NCI-H128 (cell line): ENCODE results near the gene AGPAT3.

Source experiments
- DNase-seq: peaks from one replicate; lab custom pipeline; 2025; ENCODE audit not compliant: unreplicated experiment; lab: John Stamatoyannopoulos, UW

The AGPAT3 gene

GRCh38 chr21:43921979-43922945 is 57.2 kb downstream of the AGPAT3 start:
- DNase-seq: no peak

DNA sequence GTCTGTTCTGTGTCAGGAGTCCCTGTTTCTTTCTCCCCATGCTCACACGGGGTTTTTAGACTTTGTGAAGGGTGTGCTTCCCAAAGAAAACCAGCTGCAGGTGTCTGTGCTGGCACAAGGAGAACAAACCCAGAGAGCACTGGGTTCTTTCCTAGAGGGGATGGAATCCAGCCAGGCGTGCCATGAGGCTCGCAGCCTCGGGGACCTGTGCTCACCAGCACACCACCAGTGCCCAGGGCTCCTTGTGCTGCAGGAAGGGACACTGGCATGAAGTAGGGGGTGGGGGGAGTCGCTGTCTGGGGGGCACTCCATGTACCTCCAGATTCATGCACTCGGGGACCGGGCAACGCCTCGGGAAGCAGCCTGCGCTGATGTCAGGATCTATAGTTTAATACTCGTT is 57.9 kb downstream of the AGPAT3 start:
- DNase-seq: no peak

- no peak for DNase-seq
These were observed 58.4 kb downstream of the AGPAT3 start for GRCh38 chr21:43923391-43923790.

GRCh38 chr21:43924421-43925095 is 59.5 kb downstream of the AGPAT3 start:
- no peak for DNase-seq

DNA sequence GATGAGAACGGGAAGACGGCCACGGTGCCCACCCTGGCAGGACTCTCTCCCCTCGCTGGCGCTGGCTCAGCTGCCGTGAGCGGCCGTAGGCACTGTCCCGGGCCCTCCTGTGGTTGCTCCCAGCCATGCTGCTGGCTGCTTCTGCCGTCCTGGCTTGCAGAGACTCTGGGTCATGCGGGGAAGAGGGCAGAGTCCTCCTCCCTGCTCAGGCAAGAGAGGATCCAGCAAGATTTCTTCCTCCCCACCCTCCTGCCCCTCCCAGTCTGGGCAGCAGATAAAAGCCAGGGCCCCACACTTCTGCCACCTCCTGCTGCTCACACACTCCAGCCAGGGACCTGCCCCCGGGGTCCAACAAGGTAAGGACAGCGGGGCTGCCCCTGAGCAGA is 60.1 kb downstream of the AGPAT3 start:
- no peak for DNase-seq

DNA sequence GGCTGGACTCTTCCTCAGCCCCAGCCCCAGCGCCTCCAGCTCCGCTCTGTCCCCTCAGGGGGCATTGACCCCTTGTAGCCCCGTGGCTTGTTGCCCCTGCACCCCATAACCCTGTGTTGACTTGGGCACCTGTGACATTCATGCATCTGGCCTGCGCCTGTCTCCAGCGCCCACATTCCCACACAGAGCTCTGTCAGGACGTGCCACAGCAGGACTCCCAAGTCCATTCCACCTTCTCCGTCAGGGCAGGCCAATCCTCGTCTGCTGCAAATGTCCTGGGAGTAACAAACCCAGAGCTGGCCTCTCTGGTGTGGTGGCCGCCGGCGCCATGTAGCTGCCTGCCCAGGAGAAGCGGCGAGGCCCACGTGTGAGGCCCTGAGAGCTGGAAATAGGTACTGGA is 60.6 kb downstream of the AGPAT3 start:
- no peak for DNase-seq

DNA sequence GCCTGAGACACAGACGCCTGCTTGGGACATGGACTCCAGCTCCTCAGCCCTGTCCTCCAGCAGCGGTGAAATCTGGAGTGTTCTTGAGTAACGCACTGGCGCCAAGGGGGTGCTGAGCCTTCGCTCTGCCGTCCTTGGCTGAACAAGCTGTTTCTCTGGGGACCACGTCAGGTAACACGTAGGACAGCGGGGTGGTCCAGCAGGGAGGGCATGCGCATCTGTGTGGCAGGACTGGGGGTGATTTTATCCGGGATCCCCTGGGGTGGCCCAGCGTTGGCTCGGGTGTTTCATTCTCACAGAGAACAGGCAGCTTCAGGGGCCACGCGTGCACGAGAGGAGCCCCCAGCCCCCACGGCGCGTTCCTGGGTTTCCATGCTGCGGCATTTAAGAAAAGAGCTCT is 61.2 kb downstream of the AGPAT3 start:
- no peak for DNase-seq

DNA sequence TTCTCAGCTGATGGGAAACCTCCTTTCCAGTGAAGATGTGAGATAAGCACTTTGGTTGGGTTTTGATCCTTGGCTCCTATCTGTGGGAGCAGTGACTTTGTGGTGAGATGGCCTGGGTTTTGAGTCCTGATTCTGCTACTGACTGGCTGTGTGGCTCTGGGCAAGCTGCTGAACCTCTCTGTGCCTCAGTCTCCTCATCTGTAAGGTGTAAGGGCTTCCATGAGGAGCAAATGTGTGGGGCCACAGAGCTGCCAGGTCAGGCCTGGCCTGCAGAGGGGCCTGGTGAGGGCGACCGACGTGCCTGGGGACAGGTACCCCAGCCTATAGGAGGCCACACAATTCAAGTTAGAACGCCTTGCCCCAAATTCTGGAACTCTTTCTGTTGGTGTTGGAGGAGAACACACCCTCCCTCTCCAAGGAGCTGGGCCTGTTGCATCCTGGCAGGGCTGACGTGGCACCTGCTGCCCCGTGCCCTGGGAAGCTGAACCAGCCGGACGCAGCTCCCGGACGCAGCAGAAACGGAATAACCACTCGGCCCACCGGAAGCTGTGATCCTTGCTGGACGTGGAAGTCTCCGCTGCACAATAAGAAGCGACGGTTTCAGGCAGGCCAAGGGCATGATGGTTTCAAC is 62.7 kb downstream of the AGPAT3 start:
- no peak for DNase-seq

DNA sequence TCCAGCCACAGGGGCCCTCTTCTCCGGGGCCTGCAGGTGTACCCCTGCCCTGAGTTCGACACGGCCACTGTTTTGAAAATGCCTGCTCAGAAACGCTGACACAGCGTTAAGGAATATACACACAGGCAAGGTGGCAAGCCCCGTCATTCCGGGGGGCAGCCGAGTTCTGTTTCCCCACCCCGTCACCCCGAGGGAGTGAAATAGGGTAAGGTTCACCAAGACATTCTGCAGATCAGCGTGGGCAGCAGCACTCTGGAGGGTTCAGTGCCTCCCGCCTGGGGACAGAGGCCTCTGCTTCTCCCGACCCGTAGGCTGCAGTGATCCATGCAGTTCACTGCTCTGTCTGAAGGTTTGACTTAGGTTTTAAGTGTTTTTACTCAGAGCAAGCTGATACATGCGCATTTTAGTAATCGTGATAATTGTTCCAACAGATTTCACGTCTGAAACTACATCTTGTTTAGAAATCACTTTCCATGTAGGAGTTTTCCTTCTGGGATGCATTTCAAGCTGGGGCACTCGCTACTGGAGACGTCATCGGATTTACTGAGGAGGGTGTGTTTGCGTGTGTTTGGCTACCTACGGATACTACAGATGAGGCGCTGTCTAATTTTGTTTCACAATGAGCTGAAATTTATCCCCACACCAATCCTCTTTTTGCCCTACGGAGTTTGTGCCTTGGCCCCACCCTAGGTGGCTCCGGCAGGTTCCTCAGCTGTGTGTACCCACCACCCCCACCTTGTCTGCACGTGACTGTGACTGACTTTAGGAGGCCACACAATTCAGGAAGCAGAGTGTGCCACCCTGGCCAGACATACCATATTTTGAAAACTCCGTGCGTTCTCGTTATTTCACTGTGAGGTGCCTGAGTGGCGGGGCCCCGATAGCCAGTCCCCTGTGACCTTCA is 63.5 kb downstream of the AGPAT3 start:
- no peak for DNase-seq

- no peak for DNase-seq
These were observed 64.4 kb downstream of the AGPAT3 start for GRCh38 chr21:43929217-43929971.

GRCh38 chr21:43930074-43930847 is 65.2 kb downstream of the AGPAT3 start:
- DNase-seq: no peak

- no peak for DNase-seq
These were observed 65.9 kb downstream of the AGPAT3 start for GRCh38 chr21:43930848-43931375.

DNA sequence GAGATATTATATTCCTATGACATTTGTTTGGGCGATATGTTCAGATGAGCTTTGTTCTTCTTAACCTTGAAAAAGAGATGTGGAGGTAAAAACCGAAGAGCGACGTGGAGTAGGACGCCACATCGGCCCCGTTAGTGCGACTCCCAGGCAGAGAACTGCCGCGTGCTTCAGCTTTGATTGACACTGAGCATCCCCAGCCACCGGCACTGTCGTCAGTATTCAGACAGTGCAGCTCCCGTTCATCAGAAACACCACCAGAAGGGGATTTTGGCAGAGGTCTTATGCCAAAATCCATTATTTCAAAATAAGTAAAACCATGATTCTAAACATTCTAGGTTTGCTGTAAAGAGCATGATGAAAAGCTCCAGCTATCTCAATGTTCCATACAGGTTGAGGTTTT is 66.5 kb downstream of the AGPAT3 start:
- DNase-seq: no peak

GRCh38 chr21:43932005-43932404 is 67.0 kb downstream of the AGPAT3 start:
- DNase-seq: no peak

GRCh38 chr21:43933199-43933598 is 68.2 kb downstream of the AGPAT3 start:
- DNase-seq: no peak

- DNase-seq: no peak
These were observed 68.7 kb downstream of the AGPAT3 start for GRCh38 chr21:43933680-43934079.

GRCh38 chr21:43934116-43934515 is 69.1 kb downstream of the AGPAT3 start:
- DNase-seq: no peak

- DNase-seq: no peak
These were observed 70.0 kb downstream of the AGPAT3 start for GRCh38 chr21:43934716-43935705.
